HG03558 (cell line): ENCODE results near the gene ADCY3.

Experiments
- ATAC-seq: cut with Tn5 transposase; IDR thresholded peaks from one replicate; pipeline ENCODE4 v1.9.1; 2021; ENCODE audit warnings: moderate number of reproducible peaks; ENCODE audit not compliant: unreplicated experiment; ENCODE audit errors: extremely low read depth

The ADCY3 gene

DNA sequence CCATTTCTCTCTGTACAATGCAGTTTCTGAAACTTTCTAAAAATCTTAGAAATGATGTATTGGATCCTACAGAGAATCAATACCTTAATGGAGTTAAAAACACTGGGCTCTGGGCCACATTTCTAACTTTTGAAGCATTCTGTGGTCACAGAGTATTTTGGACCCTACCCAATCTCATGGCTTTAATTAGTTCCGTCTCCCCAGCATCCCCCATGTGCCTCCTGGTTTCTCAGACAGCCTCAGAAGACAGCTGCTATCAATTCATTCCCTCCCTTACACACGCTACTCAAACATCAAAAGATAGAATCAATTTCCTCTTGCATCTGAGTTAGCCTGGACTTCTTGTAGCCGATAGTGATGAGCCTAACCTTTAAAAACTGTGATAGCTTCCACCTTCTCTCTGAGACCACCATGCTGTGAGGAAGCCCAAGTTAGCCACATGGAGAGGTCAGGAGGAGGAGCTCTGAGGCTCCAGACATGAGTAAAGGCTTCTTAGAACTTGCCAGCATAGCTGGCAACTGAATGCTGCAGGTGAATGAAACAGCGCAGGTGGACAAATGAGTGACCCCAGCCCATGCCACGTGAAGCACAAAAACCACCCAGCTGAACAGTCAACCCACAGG is 10.4 kb downstream of the ADCY3 start:
- ATAC-seq: no peak

DNA sequence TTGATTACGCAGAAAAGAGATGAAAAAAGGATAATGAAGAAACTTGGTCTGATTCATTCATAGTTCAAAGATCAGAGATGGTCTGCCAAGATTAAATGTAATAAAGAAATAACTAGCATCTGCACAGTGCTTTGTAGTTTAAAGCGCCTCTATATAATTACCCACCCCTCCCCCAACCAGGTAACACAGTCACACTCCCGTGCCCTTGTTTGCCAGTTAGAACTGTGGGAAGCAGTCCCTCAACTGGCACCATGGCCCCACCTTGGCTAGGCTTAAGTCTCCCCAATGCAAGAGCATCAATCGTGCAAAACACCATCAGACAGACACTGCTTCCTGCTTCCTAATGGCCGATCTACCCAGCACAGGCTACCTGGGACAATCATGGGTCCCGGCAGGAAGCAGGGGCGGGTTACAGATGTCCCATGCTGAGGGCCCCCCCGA is 11.6 kb downstream of the ADCY3 start:
- no peak for ATAC-seq

DNA sequence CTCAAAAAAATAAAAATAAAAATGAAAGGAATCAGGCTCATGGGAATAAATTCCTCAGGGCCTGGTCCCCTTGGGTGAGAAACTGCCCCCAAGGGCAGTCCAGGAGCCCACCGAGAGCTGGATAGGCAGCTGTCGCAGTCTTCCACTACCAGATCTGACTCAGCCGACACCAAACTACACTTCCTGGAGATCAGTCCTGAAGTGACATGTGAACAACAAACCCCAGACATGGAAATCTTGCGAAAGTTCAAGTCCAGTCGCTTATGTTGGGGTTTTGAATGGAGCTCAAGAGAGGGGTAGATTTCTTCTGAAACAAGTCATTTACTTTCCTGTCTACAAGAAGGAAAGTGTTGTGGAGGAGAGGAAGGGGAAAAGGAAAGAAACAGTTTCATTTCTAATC is 12.9 kb downstream of the ADCY3 start:
- no peak for ATAC-seq

DNA sequence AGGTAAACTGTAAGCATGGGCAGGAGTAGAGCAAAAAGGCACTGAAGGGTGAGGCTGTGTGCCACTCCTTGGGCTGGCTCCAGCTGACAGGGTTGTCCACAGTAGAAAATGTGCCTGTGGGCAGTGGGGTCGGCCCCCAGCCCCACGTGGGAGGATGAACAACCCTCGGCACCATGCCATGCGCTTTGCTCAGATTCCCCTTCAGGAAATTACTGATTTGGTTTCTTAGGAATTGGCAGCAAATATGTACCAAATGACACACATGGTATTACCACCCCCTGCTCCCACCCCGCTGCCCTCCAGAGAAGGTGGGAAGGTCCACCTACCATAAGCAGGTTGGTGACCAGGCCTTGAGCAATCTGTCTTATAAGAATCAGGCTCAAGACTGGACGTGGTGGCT is 13.6 kb downstream of the ADCY3 start:
- no peak for ATAC-seq

DNA sequence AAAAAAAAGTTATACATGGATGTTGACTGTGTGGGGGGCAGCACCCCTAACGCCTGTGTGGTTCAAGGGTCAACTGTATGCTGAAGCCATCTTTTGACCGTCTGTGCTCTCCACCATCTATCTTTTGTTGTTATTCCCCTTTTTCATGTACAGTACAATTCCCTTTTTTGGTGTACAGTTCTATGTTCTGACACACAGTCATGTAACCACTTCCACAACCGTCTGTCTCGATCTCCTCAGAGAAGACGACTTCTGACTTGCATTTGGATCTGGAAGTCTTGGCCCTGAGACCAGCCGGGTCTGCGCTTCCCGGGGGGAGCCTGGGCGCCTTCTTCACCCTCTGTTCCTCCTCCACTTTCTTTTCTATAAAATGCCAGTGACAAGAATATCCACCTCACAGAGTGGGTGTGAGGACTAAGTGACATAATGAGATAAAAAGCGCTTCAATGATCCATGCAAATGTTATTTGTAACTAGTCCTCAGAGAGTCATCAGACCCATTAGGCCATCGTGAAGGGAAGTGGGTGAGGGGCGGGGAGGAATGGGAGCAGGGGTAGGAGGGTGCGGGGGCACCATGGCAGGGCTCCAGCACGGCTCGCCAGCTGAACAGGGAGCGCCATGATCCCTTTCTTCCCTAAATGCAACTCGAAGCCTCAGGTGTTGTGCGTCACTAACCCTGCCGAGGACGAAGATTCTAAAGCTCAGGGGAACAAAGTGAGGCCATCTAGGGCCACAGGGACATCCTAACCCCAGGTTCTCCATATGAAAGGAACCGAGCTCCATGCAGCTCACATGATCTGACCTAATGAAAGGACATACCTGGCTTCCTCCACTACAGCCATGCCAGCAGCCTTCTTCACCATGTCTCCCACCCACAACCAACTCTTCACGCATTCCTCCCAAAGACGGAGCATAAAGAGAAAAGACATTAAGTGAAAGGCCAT is 16.6 kb downstream of the ADCY3 start:
- ATAC-seq: no peak

DNA sequence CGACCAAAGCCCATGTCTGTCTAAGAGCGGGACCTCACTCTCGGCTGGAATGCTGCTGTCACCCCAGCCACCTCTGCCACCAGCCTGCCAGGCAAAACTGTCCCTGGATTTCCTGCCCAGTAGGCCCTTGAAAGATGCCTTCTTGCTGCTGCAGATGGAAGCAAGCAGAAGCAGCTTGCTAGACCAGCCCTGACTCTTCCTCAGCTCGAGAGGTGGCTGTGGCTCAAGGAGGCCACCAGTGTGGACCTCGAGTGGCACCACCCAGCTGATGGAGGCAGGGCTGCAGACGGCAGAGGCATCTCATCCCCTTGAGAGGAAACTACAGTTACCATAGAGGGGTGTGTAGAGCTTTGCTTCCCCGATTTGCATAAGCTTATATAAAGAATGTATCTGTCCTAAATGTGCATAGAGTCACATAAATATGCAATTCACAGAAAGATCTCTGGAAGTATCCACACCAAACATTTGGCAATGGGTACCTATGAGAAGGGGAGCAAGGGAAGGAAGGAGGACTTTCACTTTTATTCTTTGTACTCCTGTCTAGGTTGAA is 20.6 kb downstream of the ADCY3 start:
- no peak for ATAC-seq

DNA sequence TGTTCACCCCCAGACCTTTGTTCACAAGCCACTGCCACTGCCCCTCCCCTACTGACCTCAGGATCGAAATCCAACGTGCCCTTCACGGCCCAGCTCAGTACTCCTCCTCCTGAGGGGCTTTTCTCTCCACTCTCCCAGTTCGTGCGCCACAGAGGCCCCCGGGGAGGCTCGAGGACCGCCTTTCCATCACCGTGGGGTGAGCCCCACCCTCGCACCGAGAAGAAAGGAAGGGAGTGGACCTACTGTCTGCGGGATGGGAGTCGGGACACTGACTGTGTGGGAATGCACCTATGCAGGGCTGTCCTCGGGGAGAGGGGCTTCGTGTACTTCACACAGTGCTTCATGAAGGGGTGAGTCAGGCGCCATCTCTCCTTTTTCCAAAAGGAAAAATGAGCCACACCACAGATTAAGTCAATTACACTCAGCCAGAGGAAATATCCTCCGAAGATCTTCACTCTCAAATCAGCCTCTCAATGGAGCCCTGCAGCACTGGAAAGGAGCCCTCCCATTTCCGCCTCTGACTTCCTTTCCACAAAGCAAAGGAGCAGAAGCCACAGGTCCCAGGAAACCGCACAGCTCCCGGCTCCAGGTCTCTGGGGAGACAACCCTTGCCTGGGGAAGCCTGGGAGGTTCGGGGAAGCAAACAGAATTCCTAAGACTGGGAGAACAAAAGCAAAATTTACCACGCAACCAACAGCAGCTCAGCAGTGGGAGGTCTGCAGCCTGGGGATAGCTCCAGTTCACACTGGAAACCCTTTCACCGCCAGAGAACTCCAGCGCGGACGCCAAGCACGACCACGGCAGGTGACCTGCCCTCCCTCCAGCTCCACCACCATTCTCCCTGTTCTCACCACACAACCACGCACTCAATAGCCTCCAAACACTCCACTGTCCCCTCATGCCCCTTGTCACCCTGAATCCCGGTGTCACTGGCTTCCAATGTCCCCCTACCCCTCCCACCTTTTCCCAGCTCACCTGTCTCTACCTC is 21.6 kb downstream of the ADCY3 start:
- ATAC-seq: no peak

DNA sequence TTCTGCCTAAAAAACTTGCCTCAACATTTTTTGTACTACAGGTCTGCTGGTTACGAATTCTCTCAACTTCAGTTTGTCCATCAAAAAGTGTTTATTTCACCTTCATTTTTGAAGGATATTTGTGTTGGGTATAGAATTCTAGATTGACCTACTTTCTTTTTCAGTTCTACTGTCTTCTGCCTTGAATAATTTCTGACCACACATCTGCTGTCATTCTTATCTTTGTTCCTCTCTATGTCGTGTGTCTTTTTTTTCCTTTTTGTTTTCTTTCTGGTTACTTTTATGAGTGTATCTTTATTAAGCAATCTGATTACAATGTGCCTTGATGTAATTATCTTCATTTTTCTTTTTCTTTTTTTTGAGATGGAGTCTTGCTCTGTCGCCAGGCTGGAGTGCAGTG is 25.3 kb downstream of the ADCY3 start:
- ATAC-seq: no peak

DNA sequence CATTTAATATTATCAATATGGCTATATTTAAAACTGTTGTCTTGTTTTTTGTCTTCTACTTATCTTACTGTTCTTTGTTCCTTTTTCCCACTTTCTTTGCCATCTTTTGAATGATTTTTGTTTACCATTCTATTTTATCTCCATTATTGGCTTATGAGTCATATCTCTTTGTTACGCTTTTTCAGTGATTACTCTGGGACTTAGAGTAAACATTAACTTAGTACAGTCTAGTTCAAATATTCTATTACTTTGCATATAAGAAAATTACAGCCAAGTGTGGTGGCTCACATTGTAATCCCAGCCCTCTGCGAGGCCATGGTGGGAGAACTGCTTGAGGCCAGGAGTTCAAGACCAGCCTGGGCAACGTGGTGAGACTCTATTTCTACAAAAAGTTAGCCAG is 26.1 kb downstream of the ADCY3 start:
- ATAC-seq: no peak

DNA sequence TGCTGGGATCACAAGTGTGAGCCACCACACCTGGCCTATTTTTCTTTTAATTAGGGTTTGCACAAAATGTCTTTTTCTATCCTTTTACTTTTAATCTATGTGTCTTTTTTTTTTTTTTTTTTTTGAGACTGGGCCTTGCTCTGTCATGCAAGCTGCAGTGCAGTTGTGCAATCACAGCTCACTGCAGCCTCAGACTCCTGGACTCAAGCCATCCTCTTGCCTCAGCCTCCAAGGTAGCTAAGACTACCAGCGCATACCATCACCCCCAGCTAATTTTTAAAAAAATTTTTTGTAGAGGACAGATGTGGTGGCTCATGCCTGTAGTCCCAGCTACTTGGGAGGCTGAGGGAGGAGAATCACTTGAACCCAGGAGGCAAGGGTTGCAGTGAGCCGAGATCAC is 27.1 kb downstream of the ADCY3 start:
- no peak for ATAC-seq

DNA sequence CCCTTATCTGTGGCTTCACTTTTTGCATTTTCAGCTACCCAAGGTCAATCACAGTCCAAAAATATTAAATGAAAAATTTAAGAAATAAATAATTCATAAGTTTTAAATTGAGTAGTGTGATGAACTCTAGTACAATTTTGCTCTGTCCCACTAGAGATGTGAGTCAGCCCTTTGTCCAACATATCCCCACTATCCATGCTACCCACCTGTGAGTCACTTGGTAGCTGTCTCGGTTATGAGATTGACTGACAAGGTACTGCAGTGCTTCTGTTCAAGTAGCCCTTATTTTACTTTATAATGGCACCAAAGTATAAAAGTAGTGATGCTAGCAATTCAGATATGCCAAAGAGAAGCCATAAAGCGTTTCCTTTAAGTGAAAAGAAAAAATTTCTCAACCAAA is 28.8 kb downstream of the ADCY3 start:
- no peak for ATAC-seq

DNA sequence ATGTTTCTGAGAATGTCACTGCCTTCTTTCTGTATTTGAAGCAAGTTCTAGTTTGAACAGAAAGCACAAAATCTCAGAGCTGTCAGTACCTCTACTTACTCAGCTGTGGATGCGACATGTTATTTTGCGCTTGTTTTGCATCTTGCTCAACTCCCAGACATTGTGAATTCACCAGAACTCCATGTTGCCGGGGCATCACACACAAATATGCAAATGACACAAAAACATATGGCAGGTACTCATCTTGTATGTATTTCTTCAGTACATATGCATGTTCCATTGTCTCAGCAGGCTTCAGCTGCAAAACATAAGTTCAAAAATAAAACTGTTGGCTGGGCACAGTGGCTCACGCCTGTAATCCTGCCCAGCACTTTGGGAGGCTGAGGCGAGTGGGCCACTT is 30.8 kb downstream of the ADCY3 start:
- ATAC-seq: no peak

DNA sequence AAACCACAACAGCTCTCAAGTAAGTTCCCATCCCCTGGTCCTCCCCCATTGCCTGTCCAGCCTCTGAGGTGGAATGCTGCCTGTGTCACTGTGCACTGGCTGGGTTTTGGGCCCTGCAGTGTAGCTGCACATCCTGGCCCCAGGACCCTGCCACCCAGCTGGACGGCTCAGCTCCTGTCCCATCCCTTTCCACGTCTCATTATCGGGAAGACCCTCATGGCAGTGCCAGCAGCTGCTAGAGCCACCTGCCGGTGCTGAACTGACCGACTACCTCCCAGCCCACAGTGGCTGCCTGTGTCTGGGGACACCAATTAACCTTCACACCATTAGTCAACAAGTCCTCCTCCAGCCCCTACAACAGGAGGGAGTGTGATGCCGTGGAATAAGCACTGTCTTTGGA is 31.9 kb downstream of the ADCY3 start:
- no peak for ATAC-seq

DNA sequence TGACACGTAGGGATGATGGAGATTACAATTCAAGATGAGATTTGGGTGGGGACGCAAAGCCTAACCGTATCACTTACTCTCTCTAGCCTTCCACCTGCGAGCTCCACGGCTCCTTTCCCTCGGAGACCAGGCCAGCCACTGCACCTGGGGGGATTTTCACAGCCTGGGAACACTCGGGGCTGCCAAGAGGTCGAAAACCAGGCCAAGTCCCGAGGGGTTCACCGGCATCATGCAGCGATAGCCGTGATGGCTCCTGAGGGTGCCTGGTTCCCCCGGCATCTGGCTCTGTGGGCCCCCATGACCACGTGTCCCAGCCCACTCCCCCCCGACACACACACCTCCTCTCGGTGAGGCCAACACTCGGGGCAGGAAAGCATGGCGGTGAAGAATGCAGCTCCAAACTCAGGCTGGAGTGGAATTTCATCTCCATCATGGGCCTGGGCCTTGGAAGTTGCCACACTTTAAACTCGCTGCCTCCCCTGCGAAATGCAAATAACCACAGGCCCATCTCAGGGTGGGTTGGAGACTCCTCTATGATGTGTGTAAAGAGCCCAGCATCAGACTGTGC is 32.6 kb downstream of the ADCY3 start:
- no peak for ATAC-seq

DNA sequence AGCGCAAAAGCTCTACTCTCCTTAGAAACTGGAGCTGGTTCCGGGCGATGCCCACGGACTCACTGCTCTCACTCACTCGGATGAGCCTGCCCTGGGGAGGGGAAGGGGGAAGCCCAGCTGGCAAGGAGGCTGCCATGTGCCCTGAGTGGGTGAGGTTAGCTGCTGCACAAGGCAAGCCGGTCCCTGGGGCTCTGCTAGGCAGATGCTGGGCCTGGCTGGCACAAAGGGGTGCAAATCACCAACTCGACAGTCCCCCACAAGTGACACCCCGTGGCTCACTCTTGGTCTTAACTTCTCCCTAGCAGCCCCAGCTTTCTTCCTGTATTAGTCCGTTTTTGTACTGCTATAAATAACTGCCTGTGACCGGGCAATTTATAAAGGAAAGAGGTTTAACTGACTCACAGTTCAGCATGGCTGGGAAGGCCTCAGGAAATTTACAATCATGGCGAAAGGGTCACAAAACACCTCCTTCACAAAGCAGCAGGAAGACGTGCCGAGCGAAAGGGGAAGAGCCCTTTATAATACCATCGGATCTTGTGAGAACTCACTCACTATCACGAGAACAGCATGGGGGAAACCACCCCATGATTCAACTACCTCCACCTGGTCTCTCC is 33.2 kb downstream of the ADCY3 start:
- no peak for ATAC-seq

DNA sequence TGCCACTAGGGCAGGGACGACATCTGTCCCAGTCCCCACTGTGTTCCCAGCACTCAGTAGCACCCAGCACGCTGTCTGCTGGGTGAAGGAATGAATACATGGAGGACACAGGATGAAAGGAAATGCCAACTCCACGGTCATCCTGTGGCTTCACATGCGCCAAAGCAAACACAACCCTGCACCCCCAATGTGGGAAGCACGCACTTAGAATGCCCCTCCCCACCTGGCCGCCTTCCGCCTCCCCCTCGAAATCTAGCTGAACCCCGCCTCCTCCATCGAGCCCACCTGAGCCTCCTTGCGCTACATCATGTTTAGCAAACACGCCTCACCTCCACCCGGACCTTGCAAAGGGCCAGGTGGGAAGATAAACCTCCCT is 33.9 kb downstream of the ADCY3 start:
- no peak for ATAC-seq

DNA sequence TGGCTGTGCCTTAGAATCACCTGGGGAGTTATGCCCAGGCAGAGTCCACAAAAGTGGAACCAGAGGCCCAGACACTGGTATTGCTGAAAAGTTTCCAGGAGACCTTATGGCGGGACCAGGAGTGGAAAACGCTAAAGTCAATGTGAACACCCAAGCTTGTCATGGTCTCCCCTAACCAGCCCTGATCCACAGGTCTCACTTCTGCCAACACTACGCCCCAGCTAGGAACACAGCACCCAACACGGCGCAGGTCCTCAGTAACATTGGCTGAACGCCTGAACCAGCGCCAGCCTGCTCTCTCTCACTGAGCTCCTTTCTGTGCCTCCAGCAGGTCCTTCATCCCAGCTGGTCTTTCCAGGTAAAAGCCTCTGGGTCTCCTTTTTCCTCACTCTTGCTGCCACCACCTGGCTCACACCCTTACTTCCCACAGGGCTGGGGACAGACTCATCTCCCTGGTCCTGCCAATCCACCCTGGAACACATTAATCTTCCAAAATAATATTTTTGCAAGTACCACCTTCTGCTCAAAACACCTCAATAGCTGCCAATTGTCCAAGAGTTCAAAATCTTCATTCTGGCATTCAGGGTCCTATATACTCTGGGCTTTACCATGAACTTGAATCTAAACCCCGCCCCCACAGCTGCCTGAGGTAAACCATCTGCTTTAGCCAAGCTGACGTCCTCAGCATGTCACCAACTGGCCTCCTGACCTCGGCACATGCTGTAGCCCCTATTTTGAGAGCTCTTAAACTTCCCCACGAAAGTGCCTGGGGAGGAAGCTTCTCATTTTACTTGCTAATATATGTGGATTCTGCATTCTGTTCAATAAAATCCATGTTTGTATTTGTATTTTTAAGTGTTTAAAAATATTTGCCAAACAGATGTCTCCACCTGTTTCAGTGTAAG is 34.6 kb downstream of the ADCY3 start:
- no peak for ATAC-seq

DNA sequence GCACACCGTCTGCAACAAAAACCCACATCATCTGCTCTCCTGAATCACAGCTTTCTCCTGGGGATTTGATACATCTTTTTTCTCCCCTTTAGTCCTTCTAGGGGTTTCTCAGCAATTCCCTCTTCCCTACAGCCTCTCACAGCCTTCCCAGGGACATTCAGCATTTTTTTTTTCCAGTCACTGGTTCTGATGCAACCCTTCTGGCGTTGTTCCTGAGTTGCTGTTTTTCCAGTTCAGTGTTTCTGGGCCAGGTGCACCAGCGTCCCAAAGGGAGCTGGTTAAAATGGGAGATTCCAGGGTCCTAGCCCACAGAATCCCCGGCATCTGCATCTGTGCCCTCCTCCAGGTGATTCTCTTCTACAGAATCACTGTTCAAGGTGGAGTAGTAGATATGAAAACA is 36.1 kb downstream of the ADCY3 start:
- no peak for ATAC-seq

DNA sequence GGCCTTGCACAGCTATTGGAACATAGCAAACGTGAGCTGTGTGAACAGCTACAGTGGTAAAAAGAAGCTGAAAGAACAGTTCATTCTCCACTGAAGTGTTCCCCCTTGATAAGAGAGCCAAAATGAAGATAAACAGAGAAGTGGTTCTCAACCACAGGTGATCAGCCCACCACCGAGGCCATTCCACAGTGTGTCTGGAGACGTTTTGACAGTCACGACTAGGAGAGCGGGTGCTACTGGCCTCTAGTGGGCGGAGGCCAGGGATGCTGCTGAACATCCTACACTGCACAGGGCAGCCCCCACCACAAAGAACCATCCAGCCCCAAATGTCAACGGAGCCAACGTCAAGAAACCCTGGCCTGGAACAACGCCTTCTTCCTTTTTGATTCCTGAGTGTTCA is 38.4 kb downstream of the ADCY3 start:
- ATAC-seq: no peak
